GM10266 (cell line): Measurements from ENCODE around the gene BEND4.
A peak's percentile ranks its signal among the peaks of the same experiment; 100 is the strongest.
"Not testable (repeated sequence)": the region's sequence is repeated elsewhere in the genome, so short reads cannot be mapped to it uniquely, and the experiment has no call there.

Experiments
- DNase-seq: peaks from one replicate; pipeline ENCODE4 v3.0.0; 2012; ENCODE audit errors: extremely low spot score
- CTCF ChIP-seq: IDR thresholded peaks from 2 replicates; pipeline ENCODE4 v1.5.1; 2012; ENCODE audit warnings: mild to moderate bottlenecking, low read depth; ENCODE audit not compliant: control insufficient read depth, insufficient read depth; ENCODE audit errors: missing control alignments

The BEND4 gene

GRCh38 chr4:42152507-42153504 lies at the start of gene BEND4:
TSS of gene BEND4 (minus strand) at chr4:42152655. CDS start at chr4:42152143, 512 bp downstream.
- peak; percentile 35 for TF ChIP-seq CTCF
- peak; percentile 67 for DNase-seq

- TF ChIP-seq CTCF: no peak
Observed at GRCh38 chr4:42197341-42197740, 44.9 kb upstream of the BEND4 start.

GRCh38 chr4:42172921-42173320 lies 20.5 kb upstream of the BEND4 start:
- TF ChIP-seq CTCF: no peak
- DNase-seq: no peak

More at GRCh38 chr4:42197341-42197740, 44.9 kb upstream of the BEND4 start:
- DNase-seq: no peak

- TF ChIP-seq CTCF: no peak
- DNase-seq: no peak
Observed at GRCh38 chr4:42172128-42172790, 19.8 kb upstream of the BEND4 start.

- DNase-seq: peak; percentile 72
- no peak for TF ChIP-seq CTCF
Observed at GRCh38 chr4:42167709-42168108, 15.3 kb upstream of the BEND4 start.

GRCh38 chr4:42166186-42166585 lies 13.7 kb upstream of the BEND4 start:
- not testable (repeated sequence) for DNase-seq

- TF ChIP-seq CTCF: no peak
- no peak for DNase-seq
Observed at GRCh38 chr4:42159271-42160001, 7.0 kb upstream of the BEND4 start.
